SK-N-SH (cell line): Measurements from ENCODE around the gene FBXO30. TPM values are rescaled to one million over a fixed set of nuclear protein-coding genes. Genes with fewer than 3 reads are reported as not detected.
A peak's percentile ranks its signal among the peaks of the same experiment; 100 is the strongest.

Experiments
- CTCF ChIA-PET: fragments of 300-600, 350-600 bp; formaldehyde crosslinking; extraction: SDS; loops from one replicate; lab custom pipeline; 2021; lab: Yijun Ruan, JAX
- POLR2A ChIA-PET: fragments of 350-600 bp; sonication (Branson Sonifier 250); formaldehyde crosslinking; extraction: SDS; loops from one replicate; lab custom pipeline; 2020; ENCODE audit warnings: antibody characterized with exemption, inconsistent platforms; lab: Yijun Ruan, JAX
- DNase-seq: peaks from one replicate; pipeline ENCODE4 v3.0.0; 2012
- H2AFZ ChIP-seq: fragments of 200-600 bp; sonication (generic); 2 replicates; pipeline ENCODE4 v1.8.1; 2016; ENCODE audit warnings: antibody characterized with exemption, mild to moderate bottlenecking, low read depth
- H3F3A ChIP-seq: fragments of 200-600 bp; sonication (generic); replicated peaks from 2 replicates; pipeline ENCODE3; 2016; ENCODE audit warnings: antibody characterized with exemption, mild to moderate bottlenecking; ENCODE audit not compliant: insufficient read depth
- H3K27ac ChIP-seq, 2 experiments: fragments of 200-500 bp in 1 of 2; fragments of 200-600 bp in 1 of 2; sonication (Bioruptor generic) in 1 of 2; sonication (generic), shearing (Covaris generic) in 1 of 2; 2 replicates each; pipeline versions ENCODE4 v1.5.1 to v1.6.1; 2014 to 2016; ENCODE audit warnings: low read depth in 2 of 2, inconsistent platforms in 1 of 2, low read length in 1 of 2, mild to moderate bottlenecking in 1 of 2, mixed read lengths in 1 of 2
- H3K27me3 ChIP-seq: fragments of 200-600 bp; sonication (generic), shearing (Covaris generic); 2 replicates; pipeline ENCODE4 v1.6.1; 2016; ENCODE audit warnings: mixed run types; ENCODE audit not compliant: insufficient read depth
- H3K36me3 ChIP-seq, 2 experiments: fragments of 200-500 bp in 1 of 2; fragments of 200-600 bp in 1 of 2; sonication (Bioruptor generic) in 1 of 2; sonication (generic) in 1 of 2; replicated peaks in 1 of 2; 2 replicates each; pipeline versions ENCODE3 to v1.5.1; 2014 to 2016; ENCODE audit warnings: low read length in 1 of 2, mild to moderate bottlenecking in 1 of 2; ENCODE audit not compliant: insufficient read depth in 2 of 2, control insufficient read depth in 1 of 2
- H3K4me1 ChIP-seq, 2 experiments: fragments of 200-500 bp in 1 of 2; fragments of 200-600 bp in 1 of 2; sonication (Bioruptor generic) in 1 of 2; sonication (generic), shearing (Covaris generic) in 1 of 2; 2 replicates each; pipeline versions ENCODE4 v1.5.1 to v1.6.1; 2014 to 2016; ENCODE audit warnings: low read depth in 1 of 2, low read length in 1 of 2, mixed run types in 1 of 2; ENCODE audit not compliant: insufficient read depth in 2 of 2, control insufficient read depth in 1 of 2
- H3K4me2 ChIP-seq: fragments of 200-600 bp; sonication (generic), shearing (Covaris generic); 2 replicates; pipeline ENCODE4 v1.6.1; 2017; ENCODE audit warnings: mixed run types
- H3K4me3 ChIP-seq, 2 experiments: fragments of 200-500 bp in 1 of 2; fragments of 200-600 bp in 1 of 2; sonication (Bioruptor generic) in 1 of 2; sonication (generic), shearing (Covaris generic) in 1 of 2; 2 replicates each; pipeline versions ENCODE4 v1.5.1 to v1.8.1; 2014 to 2016; ENCODE audit warnings: low read depth in 2 of 2, inconsistent platforms in 1 of 2, low read length in 1 of 2, mild to moderate bottlenecking in 1 of 2, mixed read lengths in 1 of 2, moderate library complexity in 1 of 2
- H3K79me2 ChIP-seq: fragments of 200-600 bp; sonication (generic); 2 replicates; pipeline ENCODE4 v1.8.1; 2017; ENCODE audit warnings: mild to moderate bottlenecking; ENCODE audit not compliant: insufficient read depth
- H3K9ac ChIP-seq: fragments of 200-600 bp; sonication (generic); 2 replicates; pipeline ENCODE4 v1.6.1; 2017; ENCODE audit warnings: mixed run types
- H3K9me2 ChIP-seq: fragments of 200-600 bp; sonication (generic); 2 replicates; pipeline ENCODE4 v1.6.1; 2017; ENCODE audit warnings: mixed run types
- H3K9me3 ChIP-seq: fragments of 200-600 bp; sonication (generic); 2 replicates; pipeline ENCODE4 v1.6.1; 2017; ENCODE audit warnings: mixed run types, mild to moderate bottlenecking, moderate library complexity
- H4K20me1 ChIP-seq: fragments of 200-600 bp; sonication (generic); 2 replicates; pipeline ENCODE4 v1.6.1; 2017; ENCODE audit warnings: mild to moderate bottlenecking, mixed run types; ENCODE audit not compliant: insufficient read depth
- ELF1 ChIP-seq: IDR thresholded peaks from 2 replicates; pipeline ENCODE4 v1.4.0; 2012
- EP300 ChIP-seq, 2 experiments: IDR thresholded peaks; 2 replicates each; pipeline versions ENCODE4 v1.4.0 to v1.6.1; 2012; ENCODE audit warnings: borderline replicate concordance in 1 of 2, low read depth in 1 of 2, low read length in 1 of 2
- FOSL2 ChIP-seq: IDR thresholded peaks from 2 replicates; pipeline ENCODE4 v1.4.0; 2012; ENCODE audit warnings: low read depth, mild to moderate bottlenecking, moderate library complexity, borderline replicate concordance
- FOXJ3 ChIP-seq: sonication (generic); formaldehyde crosslinking; IDR thresholded peaks from 2 replicates; pipeline ENCODE4 v1.5.1; 2020; ENCODE audit warnings: mild to moderate bottlenecking, missing genetic modification reagents
- FOXM1 ChIP-seq: IDR thresholded peaks from 2 replicates; pipeline ENCODE4 v1.4.0; 2012; ENCODE audit warnings: low read depth, mild to moderate bottlenecking
- GABPA ChIP-seq: IDR thresholded peaks from 2 replicates; pipeline ENCODE4 v1.4.0; 2012; ENCODE audit warnings: low read depth, mild to moderate bottlenecking
- GATA2 ChIP-seq: sonication (generic); formaldehyde crosslinking; IDR thresholded peaks from 2 replicates; pipeline ENCODE4 v1.5.0; 2020; ENCODE audit warnings: mild to moderate bottlenecking, missing genetic modification reagents
- IRF3 ChIP-seq: fragments of 150-350 bp; IDR thresholded peaks from 2 replicates; pipeline ENCODE4 v1.6.1; 2016; ENCODE audit warnings: mild to moderate bottlenecking, low read depth, low read length
- MEF2A ChIP-seq: IDR thresholded peaks from 2 replicates; pipeline ENCODE4 v1.4.0; 2012; ENCODE audit warnings: low read depth, borderline replicate concordance
- MXI1 ChIP-seq: IDR thresholded peaks from 2 replicates; pipeline ENCODE4 v1.6.1; 2012; ENCODE audit warnings: mild to moderate bottlenecking, low read depth, low read length, improper control_type of control experiment
- NFIC ChIP-seq: IDR thresholded peaks from 2 replicates; pipeline ENCODE4 v1.4.0; 2012; ENCODE audit warnings: borderline replicate concordance
- NRF1 ChIP-seq: IDR thresholded peaks from 2 replicates; pipeline ENCODE4 v1.6.1; 2012; ENCODE audit warnings: low read depth, mild to moderate bottlenecking, low read length
- PBX3 ChIP-seq: IDR thresholded peaks from 2 replicates; pipeline ENCODE4; 2012
- RCOR1 ChIP-seq: fragments of 150-350 bp; IDR thresholded peaks from 2 replicates; pipeline ENCODE4 v1.6.1; 2017; ENCODE audit warnings: antibody characterized with exemption, low read length
- SMC3 ChIP-seq: IDR thresholded peaks from 2 replicates; pipeline ENCODE4 v1.6.1; 2012; ENCODE audit warnings: low read depth, low read length, improper control_type of control experiment
- TEAD4 ChIP-seq: IDR thresholded peaks from 2 replicates; pipeline ENCODE4 v1.4.0; 2012; ENCODE audit warnings: mild to moderate bottlenecking, borderline replicate concordance; ENCODE audit not compliant: insufficient read depth
- USF1 ChIP-seq: IDR thresholded peaks from 2 replicates; pipeline ENCODE4 v1.4.0; 2012; ENCODE audit warnings: low read depth, borderline replicate concordance
- USF2 ChIP-seq: fragments of 150-350 bp; IDR thresholded peaks from 2 replicates; pipeline ENCODE4 v1.6.1; 2017; ENCODE audit warnings: antibody characterized with exemption, low read length, low read depth, borderline replicate concordance
- ZBTB33 ChIP-seq: IDR thresholded peaks from 2 replicates; pipeline ENCODE4 v1.4.0; 2012; ENCODE audit warnings: low read depth, borderline replicate concordance
- WGBS: methylation state at CpG from one replicate; pipeline ENCODE4 v1.1.6; 2017; ENCODE audit warnings: low lambda C conversion rate; 5-methylcytosine and 5-hydroxymethylcytosine counted together
- polyA plus RNA-seq, 3 experiments: library from polyadenylated mRNA; depleted of rRNA; stranded (reverse); fragments of >200 nt; gene quantifications; 2 replicates each; pipeline ENCODE4 v1.2.3, GENCODE V29; 2012

Gene FBXO30
- polyA plus RNA-seq, 1 of the 3 experiments (the other 2 are of a cell fraction): 1.7 TPM

GRCh38 chr6:145842693-145843546 is 28.3 kb upstream of the FBXO30 start (continued):
- TF ChIP-seq ZBTB33: no peak
- TF ChIP-seq USF1: no peak
- TF ChIP-seq FOXM1: no peak
- no peak for TF ChIP-seq TEAD4
- TF ChIP-seq EP300 (IDR thresholded peaks at IDR 0.05; ENCODE audit: borderline replicate concordance in 1 of 2, low read depth in 1 of 2, low read length in 1 of 2): peak in 1 of 2 experiments; percentile 44; a peak in 1 of 4 replicates
- no peak for TF ChIP-seq IRF3

GRCh38 chr6:145841668-145842067 is 27.1 kb upstream of the FBXO30 start:
- TF ChIP-seq RCOR1 (no peak), USF1 (no peak), FOXJ3 (CRISPR knock-in tag) (no peak), USF2 (no peak), ZBTB33 (no peak), ELF1 (no peak), MXI1 (no peak), NFIC (no peak), MEF2A (no peak), NRF1 (no peak), PBX3 (no peak), GATA2 (CRISPR knock-in tag) (no peak), EP300 (IDR thresholded peaks at IDR 0.05; ENCODE audit: borderline replicate concordance in 1 of 2, low read depth in 1 of 2, low read length in 1 of 2) (no peak), GABPA (no peak), FOSL2 (no peak), SMC3 (no peak)
- no peak overlapping the region for H3K4me3 ChIP-seq
- H3K79me2 ChIP-seq: no peaks in the 10 kb centered on the region
- no peaks in the 10 kb centered on the region for H4K20me1 ChIP-seq
- H3K9me2 ChIP-seq: no peaks in the 10 kb centered on the region
- H3K9ac ChIP-seq: no peak overlapping the region
- H3K4me1 ChIP-seq: peaks cover 0 to 15% of the 10 kb centered on the region in 2 experiments; a peak in 2 of 4 replicates
- peak overlapping the region in 1 of 2 experiments; percentile 84; a peak in 2 of 4 replicates for H3K27ac ChIP-seq
- no peak overlapping the region for H2AFZ ChIP-seq
- ChIA-PET POLR2A (no interaction called here), CTCF (no interaction called here)
- no peak overlapping the region for H3K4me2 ChIP-seq
- H3K9me3 ChIP-seq: no peaks in the 10 kb centered on the region
- H3K27me3 ChIP-seq: no peaks in the 10 kb centered on the region
- peaks cover 14% of the 10 kb centered on the region for H3F3A ChIP-seq
- no peaks in the 10 kb centered on the region for H3K36me3 ChIP-seq
- DNase-seq: no peak
- WGBS: 83% methylated on average over 2 of the region's 2 CpGs
